IPS-11a (cell line): ENCODE results near the gene GBP3.
"Not testable (repeated sequence)": the region's sequence is repeated elsewhere in the genome, so short reads cannot be mapped to it uniquely, and the experiment has no call there.

Experiments used
- H3K4me3 ChIP-seq: one replicate; pipeline ENCODE4 v1.5.1; 2013; ENCODE audit warnings: low read depth, low read length, control low read depth

GBP3 gene

DNA sequence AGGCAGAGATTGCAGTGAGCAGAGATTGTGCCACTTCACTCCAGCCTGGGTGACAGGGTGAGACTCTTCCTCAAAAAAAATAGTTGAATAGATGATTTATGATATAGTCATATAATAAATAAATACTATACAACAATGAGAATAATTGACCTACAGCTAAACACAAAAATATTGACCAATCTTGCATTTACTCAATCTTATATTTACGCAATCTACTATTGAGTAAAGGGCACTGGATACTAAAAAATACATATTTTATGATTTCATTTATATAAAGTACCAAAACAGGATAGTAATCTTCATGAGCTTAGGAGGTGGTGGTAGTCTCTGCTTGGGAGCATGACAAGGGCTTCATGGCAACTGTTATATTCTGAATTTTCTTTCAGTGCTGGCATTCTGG lies 19.1 kb upstream of the GBP3 start:
- no peak overlapping the region for H3K4me3 ChIP-seq

DNA sequence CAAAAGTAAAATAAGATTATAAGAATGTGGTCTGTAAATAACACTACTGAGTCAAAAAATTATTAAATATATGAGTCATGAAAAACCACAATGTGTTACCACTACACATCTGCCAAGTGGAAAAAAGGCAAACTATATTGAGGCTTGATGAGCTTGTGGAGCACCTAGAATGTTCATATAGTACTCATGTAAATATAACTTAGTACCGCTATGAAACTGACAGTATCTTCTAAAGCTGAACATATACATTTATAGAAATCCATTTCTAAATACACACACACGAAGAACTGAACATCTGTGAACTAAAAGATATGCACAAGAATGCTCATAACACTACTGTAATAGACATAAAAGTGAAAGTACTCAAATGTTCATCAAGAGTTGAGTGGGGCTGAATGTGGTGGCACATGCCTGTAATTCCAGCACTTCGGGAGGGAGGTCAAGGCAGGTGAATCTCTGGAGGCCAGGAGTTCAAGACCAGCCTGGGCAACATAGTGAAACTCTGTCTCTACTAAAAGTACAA lies 18.5 kb upstream of the GBP3 start:
- no peak overlapping the region for H3K4me3 ChIP-seq

DNA sequence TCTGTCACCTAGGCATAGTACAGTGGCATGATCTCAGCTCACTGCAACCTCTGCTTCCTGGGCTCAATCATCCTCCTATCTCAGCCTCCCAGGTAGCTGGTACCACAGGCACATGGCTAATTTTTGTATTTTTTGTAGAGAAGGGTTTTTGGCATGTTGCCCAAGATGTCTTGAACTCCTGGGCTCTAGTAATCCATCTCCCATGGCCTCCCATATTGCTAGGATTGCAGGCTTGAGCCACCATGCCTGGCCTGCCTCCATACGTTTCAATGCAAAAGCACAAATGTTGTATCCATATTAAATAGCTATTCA lies 17.6 kb upstream of the GBP3 start:
- no peak overlapping the region for H3K4me3 ChIP-seq

DNA sequence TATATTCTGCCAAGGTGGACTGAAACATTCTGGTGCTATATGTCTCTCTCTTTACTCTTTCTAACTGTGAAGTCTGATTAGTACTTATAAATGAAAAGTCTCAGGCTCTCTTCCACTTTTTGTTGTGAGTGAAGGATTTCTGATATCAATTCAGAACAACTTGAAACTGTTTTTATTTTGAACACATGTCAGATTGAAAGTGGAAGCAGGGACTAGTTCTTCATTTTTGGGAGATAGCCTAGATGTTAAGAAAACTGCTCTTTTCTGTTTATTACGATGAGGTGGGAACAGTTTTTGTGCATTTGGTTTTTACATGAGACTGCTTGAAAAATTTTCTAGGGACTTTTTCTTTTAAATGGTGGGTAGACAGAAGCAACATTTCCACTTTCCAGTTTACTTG lies 14.5 kb upstream of the GBP3 start:
- H3K4me3 ChIP-seq: no peak overlapping the region

DNA sequence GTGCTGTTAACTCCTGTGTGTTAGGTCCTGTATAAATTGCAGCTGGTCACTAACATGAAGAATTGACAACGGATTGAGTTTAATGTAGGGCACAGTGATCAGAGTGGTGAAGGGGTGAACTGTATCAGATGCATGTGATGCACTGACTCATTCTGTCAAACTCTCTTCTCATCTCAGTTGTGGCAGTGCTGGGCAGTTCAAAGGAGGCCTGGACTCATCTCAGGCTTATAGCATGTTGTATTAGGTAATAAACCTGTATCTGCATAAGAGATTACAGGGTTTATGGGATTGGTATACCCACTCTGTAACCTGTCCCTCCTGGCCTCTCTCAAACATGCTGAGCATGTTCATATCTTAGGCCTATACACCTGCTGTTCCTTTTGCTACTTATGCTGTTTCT lies 12.4 kb upstream of the GBP3 start:
- no peak overlapping the region for H3K4me3 ChIP-seq

GRCh38 chr1:89034004-89034403 lies 11.3 kb upstream of the GBP3 start:
- not testable (repeated sequence) for H3K4me3 ChIP-seq

GRCh38 chr1:89029051-89029450 lies 6.4 kb upstream of the GBP3 start:
- H3K4me3 ChIP-seq: not testable (repeated sequence)

DNA sequence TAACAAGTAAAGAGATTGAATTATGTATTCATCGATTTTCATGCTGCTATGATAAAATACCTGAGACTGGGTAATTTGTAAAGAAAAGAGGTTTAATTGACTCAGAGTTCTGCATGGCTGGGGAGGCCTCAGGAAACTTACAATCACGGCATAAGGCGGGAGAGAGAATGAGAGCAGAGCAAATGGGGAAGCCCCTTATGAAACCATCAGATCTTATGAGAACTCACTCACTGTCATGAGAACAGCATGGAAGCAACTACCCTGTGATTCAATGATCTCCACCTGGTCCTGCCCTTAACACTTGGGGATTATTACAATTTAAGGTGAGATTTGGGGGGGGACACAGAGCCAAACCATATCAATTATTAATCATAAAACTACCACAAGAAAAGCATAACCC lies 3.3 kb upstream of the GBP3 start:
- H3K4me3 ChIP-seq: no peak overlapping the region

DNA sequence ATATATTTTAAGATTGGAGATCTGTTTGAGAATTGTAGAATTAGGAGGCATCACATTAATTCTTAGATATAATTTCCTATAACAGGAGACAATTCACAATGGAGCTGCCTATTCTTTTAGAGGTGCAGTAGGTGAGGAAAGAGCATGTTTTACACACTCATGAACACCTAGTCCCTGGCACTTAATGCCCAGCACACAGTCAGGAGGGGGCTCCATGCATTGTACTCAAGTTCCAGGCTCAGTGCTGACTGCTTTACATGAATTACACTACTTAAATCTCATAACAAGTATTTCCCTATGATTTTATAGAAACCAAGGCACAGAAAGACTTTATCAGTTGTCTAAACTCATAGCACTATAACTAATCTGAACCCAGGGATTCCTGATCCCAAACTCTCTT lies 360 bp upstream of the GBP3 start:
- H3K4me3 ChIP-seq: no peak overlapping the region

- not testable (repeated sequence) for H3K4me3 ChIP-seq
Measured at GRCh38 chr1:89018318-89018717, 4.3 kb downstream of the GBP3 start.

- H3K4me3 ChIP-seq: no peak overlapping the region
Measured at GRCh38 chr1:89008511-89008910, 14.2 kb downstream of the GBP3 start.

- H3K4me3 ChIP-seq: no peak overlapping the region
Measured at GRCh38 chr1:89005286-89006151, 17.1 kb downstream of the GBP3 start.

DNA sequence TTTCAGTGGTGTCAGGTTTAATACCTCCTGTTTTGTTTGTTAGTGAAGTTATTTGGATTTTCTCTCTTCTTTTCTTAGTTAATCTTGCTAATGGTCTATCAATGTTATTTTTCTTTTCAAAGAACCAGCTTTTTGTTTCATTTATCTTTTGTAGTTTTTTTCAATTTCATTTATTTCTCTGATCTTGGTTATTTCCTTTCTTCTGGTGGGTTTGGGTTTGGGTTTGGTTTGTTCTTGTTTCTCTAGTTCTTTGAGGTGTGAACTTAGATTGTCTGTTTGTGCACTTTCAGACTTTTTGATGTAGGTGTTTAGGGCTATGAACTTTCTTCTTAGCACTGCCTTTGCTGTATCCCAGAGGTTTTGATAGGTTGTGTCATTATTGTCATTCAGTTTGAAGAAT lies 20.5 kb downstream of the GBP3 start:
- not testable (repeated sequence) for H3K4me3 ChIP-seq

GRCh38 chr1:89001510-89001909 lies 21.2 kb downstream of the GBP3 start:
- no peak overlapping the region for H3K4me3 ChIP-seq

DNA sequence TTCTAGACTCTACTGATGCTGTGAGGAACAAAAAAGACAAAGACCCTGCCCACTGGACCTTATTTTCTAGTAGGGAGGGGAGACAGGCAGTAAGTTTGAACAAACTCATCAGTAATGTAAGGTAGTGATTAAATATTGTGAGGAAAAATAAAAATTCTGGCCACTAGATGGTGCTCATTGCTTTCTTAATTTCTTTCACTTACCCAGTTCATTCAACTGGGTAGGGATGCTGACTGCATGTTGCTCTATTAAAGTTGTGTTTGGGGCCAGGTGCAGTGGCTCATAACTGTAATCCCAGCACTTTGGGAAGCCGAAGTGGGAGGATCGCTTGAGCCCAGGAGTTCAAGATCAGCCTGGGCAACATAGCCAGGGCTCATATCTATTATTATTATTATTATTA lies 23.9 kb downstream of the GBP3 start:
- no peak overlapping the region for H3K4me3 ChIP-seq

- H3K4me3 ChIP-seq: no peak overlapping the region
Measured at GRCh38 chr1:88990426-88990825, 32.2 kb downstream of the GBP3 start.

- no peak overlapping the region for H3K4me3 ChIP-seq
Measured at GRCh38 chr1:88985692-88986091, 37.0 kb downstream of the GBP3 start.

- H3K4me3 ChIP-seq: no peak overlapping the region
Measured at GRCh38 chr1:88985032-88985431, 37.6 kb downstream of the GBP3 start.

- H3K4me3 ChIP-seq: no peak overlapping the region
Measured at GRCh38 chr1:88984569-88984968, 38.1 kb downstream of the GBP3 start.

DNA sequence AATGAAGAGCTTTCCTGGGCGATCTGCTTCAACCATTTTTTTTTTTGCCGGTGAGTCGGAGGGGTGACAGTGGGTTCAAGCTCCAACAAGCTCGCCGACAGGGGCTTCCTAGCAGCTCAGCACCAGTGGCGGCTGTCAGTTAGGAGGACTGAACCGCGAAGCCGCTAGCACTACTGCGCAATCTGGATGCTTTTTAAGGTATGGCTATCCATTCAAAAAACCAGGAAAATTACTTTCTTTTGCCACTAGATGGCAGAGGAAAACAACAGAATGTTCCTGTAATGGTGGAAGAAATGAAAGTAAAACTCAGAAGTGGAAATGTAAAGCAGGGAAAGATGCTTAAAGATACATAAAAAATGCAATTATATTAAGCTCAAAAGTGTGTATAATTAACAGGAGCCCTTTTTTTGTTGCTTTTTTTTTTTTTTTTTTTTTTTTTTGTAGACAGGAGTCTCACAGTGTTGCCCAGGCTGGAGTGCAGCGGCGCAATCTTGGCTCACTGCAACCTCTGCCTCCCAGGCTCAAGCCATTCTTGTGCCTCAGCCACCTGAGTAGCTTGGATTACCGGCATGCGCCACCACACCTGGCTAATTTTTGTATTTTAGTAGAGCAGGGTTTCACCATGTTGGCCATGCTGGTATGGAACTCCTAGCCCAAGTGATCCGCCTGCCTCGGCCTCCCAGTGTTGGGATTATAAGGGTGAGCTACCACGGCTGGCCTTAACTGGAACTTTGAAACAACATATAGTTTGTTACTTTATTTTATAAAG lies 38.7 kb downstream of the GBP3 start:
- no peak overlapping the region for H3K4me3 ChIP-seq

DNA sequence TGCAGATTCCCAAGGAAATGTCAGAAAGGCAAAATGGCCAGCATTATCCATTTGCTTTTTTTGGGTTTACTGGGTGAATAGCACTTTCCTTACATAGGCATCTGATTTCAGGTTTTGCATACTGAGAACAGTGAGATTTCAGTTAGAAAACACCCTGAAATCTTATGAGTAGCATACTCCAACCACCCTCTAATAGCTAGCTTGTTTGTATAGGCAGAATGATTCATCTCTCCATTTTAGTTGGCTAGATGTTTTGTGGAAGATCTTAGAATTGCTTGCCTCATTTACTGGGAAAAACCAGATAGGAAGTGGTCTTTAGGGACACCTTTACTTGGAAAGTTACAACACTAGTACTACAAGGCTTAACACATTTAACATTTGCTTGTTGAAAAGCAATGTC lies 40.6 kb downstream of the GBP3 start:
- H3K4me3 ChIP-seq: no peak overlapping the region

DNA sequence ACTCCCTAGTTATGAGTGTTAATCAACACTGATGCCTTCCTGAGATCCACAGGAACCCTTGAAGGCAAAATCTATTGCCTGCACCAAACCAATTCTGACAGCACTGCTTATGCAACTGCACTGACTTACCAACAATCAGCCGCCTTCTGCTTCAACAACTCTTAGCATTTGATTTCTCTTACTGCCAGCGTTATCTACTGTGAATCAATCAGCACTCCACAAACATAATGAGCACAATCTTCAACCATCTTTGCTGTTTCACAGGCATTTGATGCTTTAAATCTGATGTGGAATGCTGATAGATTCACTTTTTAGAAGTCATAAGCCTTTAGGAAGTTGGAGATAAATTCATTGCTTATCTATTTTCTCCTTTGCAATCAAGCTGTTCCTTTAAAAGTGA lies 41.2 kb downstream of the GBP3 start:
- H3K4me3 ChIP-seq: not testable (repeated sequence)
